Natural killer cell treated with Interleukin-12 subunit alpha and Interleukin-12 subunit beta and Interleukin-15 and Interleukin-18, amount 100 ng/mL, for 72 hours (primary cell): ENCODE measurements around the gene ARMC12. TPM values are rescaled to one million over a fixed set of nuclear protein-coding genes. Genes with fewer than 3 reads are reported as not detected.
"Not testable (repeated sequence)": the region's sequence is repeated elsewhere in the genome, so short reads cannot be mapped to it uniquely, and the experiment has no call there.

ENCODE experiments used
- ATAC-seq, 2 donors: fragments of 150-1000 bp; cut with Tn5 transposase in 1 of 2; sonication (Bioruptor Pico), chemical (Tn5 transposase) in 1 of 2; 2 replicates each; pipeline ENCODE4 v1.10.0; 2021
- DNase-seq: peaks from one replicate; pipeline ENCODE4 v3.0.0; 2022; ENCODE audit warnings: low spot score
- H3K27ac Mint-ChIP-seq, 2 donors: 1 replicate in 1 of 2; 2 replicates in 1 of 2; pipeline ENCODE4 v1.8.0; 2022; ENCODE audit warnings: mixed read lengths in 2 of 2, mild to moderate bottlenecking in 1 of 2, moderate library complexity in 1 of 2
- H3K27me3 Mint-ChIP-seq, 2 donors: 1 replicate in 1 of 2; 2 replicates in 1 of 2; pipeline ENCODE4 v1.8.0; 2022; ENCODE audit warnings: mixed read lengths in 2 of 2
- H3K36me3 Mint-ChIP-seq: one replicate; pipeline ENCODE4 v1.8.0; 2022; ENCODE audit warnings: mixed read lengths
- H3K4me1 Mint-ChIP-seq, 2 donors: 1 replicate in 1 of 2; 2 replicates in 1 of 2; pipeline ENCODE4 v1.8.0; 2022; ENCODE audit warnings: low read depth in 2 of 2, mixed read lengths in 2 of 2, mild to moderate bottlenecking in 1 of 2
- H3K4me3 Mint-ChIP-seq: one replicate; pipeline ENCODE4 v1.8.0; 2022; ENCODE audit warnings: mixed read lengths
- H3K9me3 Mint-ChIP-seq: 2 replicates; pipeline ENCODE4 v1.8.0; 2022; ENCODE audit warnings: mixed read lengths
- total RNA-seq, 2 donors: library from RNA; stranded (reverse); gene quantifications; one replicate each; pipeline ENCODE4 v1.2.3, GENCODE V29; 2022

The ARMC12 gene
- total RNA-seq, 2 donors from 2014 or later = not detected

GRCh38 chr6:35733633-35734032, 3.2 kb upstream of the ARMC12 start:
- no peaks in the 10 kb centered on the region for H3K9me3 Mint-ChIP-seq
- no peak overlapping the region for H3K27ac Mint-ChIP-seq
- ATAC-seq = no peak
- no peaks in the 10 kb centered on the region for H3K36me3 Mint-ChIP-seq
- peaks cover 29 to 38% of the 10 kb centered on the region in 2 donors for H3K4me1 Mint-ChIP-seq
- no peak for DNase-seq
- peaks cover 0 to 8% of the 10 kb centered on the region in 2 donors for H3K27me3 Mint-ChIP-seq
- H3K4me3 Mint-ChIP-seq = no peak overlapping the region

DNA sequence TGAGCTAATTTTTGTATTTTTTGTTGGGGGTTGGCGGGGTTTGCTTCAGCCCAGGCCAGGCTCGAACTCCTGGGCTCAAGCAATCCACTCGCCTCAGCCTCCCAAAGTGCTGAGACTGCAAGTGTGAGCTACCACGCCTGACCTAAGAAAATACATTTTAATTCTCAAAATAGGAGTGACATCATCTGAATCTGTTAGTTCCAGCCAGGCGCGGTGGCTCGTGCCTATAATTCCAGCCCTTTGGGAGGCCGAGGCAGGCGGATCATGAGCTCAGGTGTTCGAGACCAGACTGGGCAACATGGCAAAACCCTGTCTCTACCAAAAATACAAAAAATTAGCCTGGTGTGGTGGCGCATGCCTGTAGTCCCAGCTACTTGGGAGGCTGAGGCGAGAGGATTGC, 2.5 kb upstream of the ARMC12 start:
- not testable (repeated sequence) for ATAC-seq, H3K36me3 Mint-ChIP-seq, H3K27ac Mint-ChIP-seq, H3K27me3 Mint-ChIP-seq, H3K4me3 Mint-ChIP-seq, DNase-seq, H3K9me3 Mint-ChIP-seq
- peaks cover 24 to 35% of the 10 kb centered on the region in 2 donors for H3K4me1 Mint-ChIP-seq

- Mint-ChIP-seq H3K27ac (no peak overlapping the region), H3K27me3 (no peaks in the 10 kb centered on the region), H3K4me1 (peaks cover 18 to 25% of the 10 kb centered on the region in 2 donors), H3K9me3 (no peaks in the 10 kb centered on the region), H3K36me3 (no peaks in the 10 kb centered on the region), H3K4me3 (no peak overlapping the region)
- no peak for ATAC-seq
- no peak for DNase-seq
Measured at GRCh38 chr6:35735452-35735851, 1.4 kb upstream of the ARMC12 start.

DNA sequence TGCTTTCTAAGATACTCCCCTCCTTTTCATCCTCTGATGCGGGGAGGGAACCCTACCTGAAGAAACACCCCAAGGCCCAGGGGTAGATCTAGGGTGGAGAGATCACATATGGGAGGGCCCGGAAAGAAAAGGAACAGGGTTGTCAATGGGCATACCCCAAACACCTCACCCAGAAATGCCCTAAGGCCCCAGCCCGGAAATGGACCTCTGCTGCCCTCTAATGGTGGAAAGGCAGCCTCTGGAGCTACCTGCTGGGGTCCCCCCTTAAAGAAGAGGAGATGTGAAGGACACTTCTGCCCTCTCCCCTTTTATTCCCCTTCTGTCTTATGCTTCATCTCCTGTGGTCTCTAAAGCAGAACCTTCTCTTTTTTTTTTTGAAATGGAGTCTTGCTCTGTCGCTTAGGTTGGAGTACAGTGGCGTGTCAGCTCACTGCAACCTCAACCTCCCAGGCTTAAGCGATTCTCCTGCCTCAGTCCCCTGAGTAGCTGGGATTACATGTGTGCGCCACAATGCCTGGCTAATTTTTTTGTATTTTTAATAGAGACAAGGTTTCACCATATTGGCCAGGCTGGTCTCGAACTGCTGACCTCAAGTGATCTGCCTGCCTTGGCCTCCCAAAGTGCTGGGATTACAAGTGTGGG, 458 bp upstream of the ARMC12 start:
- Mint-ChIP-seq H3K4me1 (peaks cover 16 to 21% of the 10 kb centered on the region in 2 donors), H3K27ac (no peak overlapping the region), H3K36me3 (no peaks in the 10 kb centered on the region), H3K9me3 (no peaks in the 10 kb centered on the region), H3K4me3 (no peak overlapping the region), H3K27me3 (no peaks in the 10 kb centered on the region)
- DNase-seq (peak; percentile 84), ATAC-seq (peak; percentile 37 to 62)

GRCh38 chr6:35737413-35738211, 780 bp downstream of the ARMC12 start:
- DNase-seq (no peak), ATAC-seq (peak; percentile 60 to 76)
- Mint-ChIP-seq H3K4me3 (no peak overlapping the region), H3K9me3 (no peaks in the 10 kb centered on the region), H3K27ac (peak overlapping the region in 1 of 2 donors; percentile 53), H3K4me1 (peaks cover 11 to 16% of the 10 kb centered on the region in 2 donors), H3K36me3 (no peaks in the 10 kb centered on the region), H3K27me3 (no peaks in the 10 kb centered on the region)

DNA sequence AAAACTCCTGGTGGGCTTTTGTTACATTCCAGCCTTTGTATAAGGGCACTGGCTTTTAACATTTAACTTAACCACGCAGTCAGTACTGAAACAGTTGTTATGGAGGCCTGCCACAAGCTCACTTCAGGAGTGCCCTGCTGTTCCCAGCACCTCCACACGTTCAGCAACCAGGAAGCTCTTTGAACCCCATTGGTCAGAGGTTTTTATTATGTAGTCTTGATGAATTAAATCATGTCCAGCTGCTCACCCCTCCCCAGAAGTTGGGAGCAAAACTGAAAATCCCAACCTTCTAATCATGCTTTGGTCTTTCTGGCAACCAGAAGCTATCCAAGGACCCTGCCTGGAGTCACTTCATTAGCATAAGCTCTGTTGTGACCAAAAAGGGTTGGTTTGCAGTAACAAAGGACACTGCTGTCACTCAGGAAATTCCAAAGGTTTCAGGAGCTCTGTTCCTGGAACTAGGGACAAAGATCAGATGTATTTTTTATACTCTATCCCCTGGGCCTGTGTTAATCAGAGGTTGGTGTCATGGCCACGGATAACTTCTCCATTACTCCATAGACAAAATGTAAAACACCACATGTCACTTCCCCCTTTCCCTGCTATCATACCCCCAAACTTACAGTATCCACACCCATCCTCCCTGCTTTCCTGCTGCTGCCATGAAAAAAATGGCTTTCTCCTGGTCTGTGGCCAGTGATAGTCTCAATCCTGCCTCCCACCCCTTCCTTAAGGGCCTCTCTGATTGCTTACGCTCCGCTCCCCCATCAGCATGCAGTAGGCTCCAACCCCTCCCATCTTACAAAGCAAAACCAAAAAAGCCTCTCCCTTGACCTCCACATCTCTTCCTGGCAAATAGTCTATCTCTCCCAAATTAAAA, 3.1 kb downstream of the ARMC12 start:
- ATAC-seq (no peak), DNase-seq (no peak)
- H3K4me3 Mint-ChIP-seq = no peak overlapping the region
- no peaks in the 10 kb centered on the region for H3K9me3 Mint-ChIP-seq
- peaks cover 9 to 11% of the 10 kb centered on the region in 2 donors for H3K4me1 Mint-ChIP-seq
- no peaks in the 10 kb centered on the region for H3K27me3 Mint-ChIP-seq
- no peaks in the 10 kb centered on the region for H3K36me3 Mint-ChIP-seq
- H3K27ac Mint-ChIP-seq = no peak overlapping the region

DNA sequence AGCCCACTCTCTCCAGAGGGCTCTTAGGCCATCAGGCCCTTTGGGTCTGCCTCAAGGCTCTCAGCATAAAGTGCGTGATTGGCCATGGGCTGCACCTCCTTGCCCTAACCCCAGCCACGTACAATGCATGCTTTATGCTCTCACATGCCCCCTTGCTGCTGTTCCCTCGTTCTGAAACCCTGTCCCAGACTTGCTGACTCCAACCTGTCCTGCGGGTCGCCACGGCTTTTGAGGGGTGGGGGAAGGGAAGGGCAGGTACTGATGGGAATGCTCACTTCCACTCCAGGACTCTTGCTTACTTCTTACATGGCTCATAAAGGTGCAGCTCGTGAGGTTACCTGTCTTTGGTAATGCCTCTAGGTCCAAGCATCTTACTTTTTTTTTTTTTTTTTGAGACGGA, 6.0 kb downstream of the ARMC12 start:
- H3K4me3 Mint-ChIP-seq = no peak overlapping the region
- H3K27me3 Mint-ChIP-seq = peaks cover 0 to 5% of the 10 kb centered on the region in 2 donors
- no peaks in the 10 kb centered on the region for H3K36me3 Mint-ChIP-seq
- no peaks in the 10 kb centered on the region for H3K9me3 Mint-ChIP-seq
- H3K4me1 Mint-ChIP-seq = no peaks in the 10 kb centered on the region
- DNase-seq = no peak
- ATAC-seq = no peak
- no peak overlapping the region for H3K27ac Mint-ChIP-seq

DNA sequence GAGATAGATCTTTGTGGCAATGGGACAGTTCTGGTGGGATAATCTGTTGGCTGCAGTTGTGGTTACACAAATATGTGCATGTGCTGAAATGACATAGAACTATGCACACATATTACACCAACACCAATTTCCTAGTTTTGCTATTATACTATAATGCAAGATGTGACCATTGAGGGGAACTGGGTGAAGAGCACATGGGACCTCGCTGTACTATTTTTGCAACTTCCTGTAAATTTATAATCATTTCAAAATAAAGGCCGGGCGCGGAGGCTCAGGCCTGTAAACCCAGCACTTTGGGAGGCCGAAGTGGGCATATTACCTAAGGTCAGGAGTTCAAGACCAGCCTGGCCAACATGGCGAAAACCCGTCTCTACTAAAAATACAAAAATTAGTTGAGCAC, 8.7 kb downstream of the ARMC12 start:
- no peak for ATAC-seq
- H3K9me3 Mint-ChIP-seq = no peaks in the 10 kb centered on the region
- no peaks in the 10 kb centered on the region for H3K36me3 Mint-ChIP-seq
- H3K27me3 Mint-ChIP-seq = peaks cover 0 to 5% of the 10 kb centered on the region in 2 donors
- H3K4me3 Mint-ChIP-seq = no peak overlapping the region
- H3K27ac Mint-ChIP-seq = no peak overlapping the region
- no peaks in the 10 kb centered on the region for H3K4me1 Mint-ChIP-seq
- no peak for DNase-seq

DNA sequence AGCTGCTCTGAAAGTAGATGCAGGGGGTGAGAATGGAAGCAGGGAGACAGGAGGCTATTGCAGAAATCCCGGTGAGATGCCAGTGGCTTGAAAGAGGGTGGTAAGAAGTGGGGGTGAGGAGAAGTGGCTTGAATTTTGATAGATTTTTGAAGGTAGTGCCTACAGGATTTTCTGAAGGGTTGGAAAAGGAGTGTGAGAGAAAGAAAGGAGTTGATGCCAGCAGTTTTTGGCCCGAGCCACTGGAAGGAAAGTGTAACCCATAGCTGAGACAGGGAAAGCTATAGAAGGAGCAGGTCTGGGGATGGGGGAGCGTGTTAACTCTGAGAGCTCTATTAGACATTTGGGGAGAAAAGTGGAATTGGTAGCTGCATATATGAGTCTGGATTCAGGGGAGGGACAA, 9.7 kb downstream of the ARMC12 start:
- Mint-ChIP-seq H3K4me3 (no peak overlapping the region), H3K27me3 (peaks cover 0 to 5% of the 10 kb centered on the region in 2 donors), H3K9me3 (no peaks in the 10 kb centered on the region), H3K4me1 (no peaks in the 10 kb centered on the region), H3K36me3 (no peaks in the 10 kb centered on the region), H3K27ac (no peak overlapping the region)
- ATAC-seq = no peak
- no peak for DNase-seq

GRCh38 chr6:35747877-35748276, 11.0 kb downstream of the ARMC12 start:
- no peak overlapping the region for H3K27ac Mint-ChIP-seq
- H3K9me3 Mint-ChIP-seq = no peaks in the 10 kb centered on the region
- H3K36me3 Mint-ChIP-seq = no peaks in the 10 kb centered on the region
- H3K4me1 Mint-ChIP-seq = no peaks in the 10 kb centered on the region
- H3K4me3 Mint-ChIP-seq = no peak overlapping the region
- ATAC-seq (no peak), DNase-seq (no peak)
- H3K27me3 Mint-ChIP-seq = peaks cover 0 to 9% of the 10 kb centered on the region in 2 donors

- Mint-ChIP-seq H3K4me1 (no peaks in the 10 kb centered on the region), H3K27me3 (peaks cover 0 to 9% of the 10 kb centered on the region in 2 donors), H3K9me3 (no peaks in the 10 kb centered on the region), H3K27ac (no peak overlapping the region), H3K36me3 (no peaks in the 10 kb centered on the region), H3K4me3 (no peak overlapping the region)
- no peak for ATAC-seq
- DNase-seq = no peak
Measured at GRCh38 chr6:35750557-35750956, 13.7 kb downstream of the ARMC12 start.

GRCh38 chr6:35751594-35751993, 14.8 kb downstream of the ARMC12 start:
- Mint-ChIP-seq H3K4me1 (no peaks in the 10 kb centered on the region), H3K27me3 (peaks cover 0 to 6% of the 10 kb centered on the region in 2 donors), H3K9me3 (no peaks in the 10 kb centered on the region), H3K36me3 (no peaks in the 10 kb centered on the region), H3K4me3 (no peak overlapping the region), H3K27ac (no peak overlapping the region)
- ATAC-seq = peak in 1 of 2 donors; percentile 69
- no peak for DNase-seq

DNA sequence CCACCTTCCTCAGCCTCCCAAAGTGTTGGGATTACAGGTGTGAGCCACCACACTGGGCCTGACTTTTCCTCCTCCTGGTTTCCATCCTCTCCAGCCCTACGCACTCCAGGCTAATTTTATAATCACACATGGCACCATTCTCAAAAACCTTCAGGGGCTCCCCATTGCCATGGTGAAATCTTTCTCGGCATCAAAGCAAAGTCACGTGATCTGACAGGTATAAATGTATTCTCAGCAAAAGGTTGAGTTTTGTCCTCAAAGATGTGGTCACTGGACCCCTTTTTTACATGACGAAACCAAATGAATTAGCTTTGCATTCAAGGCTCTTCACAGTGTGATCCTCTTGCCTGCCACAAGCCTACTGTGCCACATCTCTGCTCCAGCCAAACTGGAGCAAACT, 15.5 kb downstream of the ARMC12 start:
- Mint-ChIP-seq H3K27me3 (peaks cover 0 to 4% of the 10 kb centered on the region in 2 donors), H3K4me1 (no peaks in the 10 kb centered on the region), H3K9me3 (no peaks in the 10 kb centered on the region), H3K36me3 (no peaks in the 10 kb centered on the region), H3K4me3 (no peak overlapping the region), H3K27ac (no peak overlapping the region)
- ATAC-seq (no peak), DNase-seq (no peak)
